HT1080 (cell line): ENCODE measurements around the gene COL5A3. TPM values are rescaled to one million over a fixed set of nuclear protein-coding genes. Genes with fewer than 3 reads are reported as not detected.
"Not testable (repeated sequence)": the region's sequence is repeated elsewhere in the genome, so short reads cannot be mapped to it uniquely, and the experiment has no call there.

Source experiments
- DNase-seq: peaks from one replicate; pipeline ENCODE4 v3.0.0-alpha.2; 2015; ENCODE audit warnings: low read depth
- total RNA-seq: library from RNA; depleted of rRNA; stranded (reverse); fragments of >200 nt; shearing (Covaris generic); gene quantifications from 2 replicates; pipeline ENCODE4 v1.2.3, GENCODE V29; 2014

The COL5A3 gene
- total RNA-seq, 1 experiment from 2014 or later = not detected

DNA sequence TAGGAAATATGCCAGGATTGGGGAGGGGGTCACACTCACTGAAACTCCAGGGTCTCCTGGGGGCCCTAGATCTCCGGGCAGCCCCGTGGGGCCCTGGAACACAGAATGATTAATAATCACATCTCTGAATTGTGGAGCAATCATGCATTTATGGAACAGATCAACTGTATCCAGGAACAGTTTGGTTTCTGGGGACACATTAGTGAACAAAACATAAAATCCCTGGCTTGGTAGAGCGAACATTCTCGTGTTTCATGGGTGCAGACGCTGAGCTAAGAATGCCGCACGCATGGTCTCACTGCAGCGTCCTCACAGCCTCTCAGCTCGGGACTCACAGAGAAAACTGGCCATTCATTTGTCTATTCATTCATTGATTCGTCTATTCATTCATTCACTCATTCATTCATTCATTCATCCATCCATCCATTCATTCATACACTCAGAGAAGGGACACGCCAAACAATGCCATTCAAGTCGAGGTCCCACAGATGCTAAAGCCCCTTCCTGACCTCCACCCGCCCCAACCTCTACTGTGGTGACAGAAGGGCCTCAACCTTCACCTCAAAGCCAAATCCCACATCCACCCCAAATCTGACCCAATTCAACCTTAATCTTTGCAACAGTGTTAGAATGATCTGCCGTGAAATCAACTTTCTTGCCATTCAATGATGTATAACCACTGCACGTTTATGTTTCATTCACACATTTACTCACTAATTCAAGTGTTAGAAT is 39.0 kb downstream of the COL5A3 start:
- DNase-seq = no peak

GRCh38 chr19:9970481-9970880 is 39.8 kb downstream of the COL5A3 start:
- no peak for DNase-seq

GRCh38 chr19:9969688-9969975 is 40.7 kb downstream of the COL5A3 start:
- no peak for DNase-seq

GRCh38 chr19:9968820-9969687 is 41.2 kb downstream of the COL5A3 start:
- DNase-seq = no peak

DNA sequence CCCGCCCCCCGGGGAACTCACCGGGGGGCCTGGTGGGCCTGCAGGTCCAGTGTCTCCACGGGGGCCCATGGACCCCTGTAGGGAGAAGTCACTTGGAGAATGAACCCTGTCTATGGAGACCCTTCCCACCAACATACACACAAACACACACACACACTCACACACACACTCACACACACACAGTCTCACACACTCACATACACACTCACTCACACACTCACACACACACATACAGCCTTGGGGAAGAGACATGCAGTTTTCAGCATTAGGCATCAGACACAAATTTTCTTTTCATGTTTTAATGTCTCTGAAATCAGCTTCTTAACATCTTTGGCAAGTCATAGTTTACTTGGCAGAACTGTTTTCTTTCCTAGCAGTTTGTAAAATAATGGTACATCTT is 43.0 kb downstream of the COL5A3 start:
- no peak for DNase-seq

DNA sequence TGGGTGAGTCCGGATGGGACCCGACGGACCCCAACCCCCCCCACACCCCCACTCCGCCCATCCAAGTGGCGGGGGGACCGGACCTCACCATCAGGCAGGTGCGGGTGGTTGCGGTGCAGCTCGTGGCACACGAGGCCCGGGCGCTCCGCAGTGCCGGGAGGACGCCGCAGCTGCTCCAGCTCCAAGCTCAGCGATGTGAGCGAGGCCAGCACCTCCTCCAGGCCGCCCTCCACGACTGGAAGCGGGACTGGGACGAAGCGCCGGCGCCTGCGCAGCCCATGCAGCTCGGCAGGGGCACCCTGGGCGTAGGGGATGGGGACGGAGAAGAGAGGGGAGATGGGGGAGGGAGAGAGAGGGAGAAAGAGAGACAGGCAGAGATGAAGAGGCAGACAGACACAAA is 43.9 kb downstream of the COL5A3 start:
- DNase-seq = no peak

DNA sequence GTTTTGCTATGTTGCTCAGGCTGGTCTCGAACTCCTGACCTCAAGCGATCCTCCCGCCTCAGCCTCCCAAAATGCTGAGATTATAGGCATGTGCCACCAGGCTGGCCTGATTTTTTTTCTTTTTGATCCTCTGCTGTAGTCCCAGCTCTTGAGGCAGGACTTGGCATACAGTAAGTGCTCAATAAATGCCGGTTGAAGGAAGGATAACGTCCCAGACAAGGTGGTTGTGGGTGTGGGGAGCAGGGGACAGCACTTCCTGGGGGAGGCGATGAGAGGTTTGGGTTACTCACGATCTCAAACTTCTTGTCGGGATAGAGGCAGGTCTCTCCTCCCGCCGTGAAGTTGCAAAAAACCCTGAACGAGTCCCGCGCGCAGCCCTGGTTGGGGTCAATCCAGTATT is 44.3 kb downstream of the COL5A3 start:
- no peak for DNase-seq

- no peak for DNase-seq
Observed at GRCh38 chr19:9962623-9963290, 47.5 kb downstream of the COL5A3 start.

DNA sequence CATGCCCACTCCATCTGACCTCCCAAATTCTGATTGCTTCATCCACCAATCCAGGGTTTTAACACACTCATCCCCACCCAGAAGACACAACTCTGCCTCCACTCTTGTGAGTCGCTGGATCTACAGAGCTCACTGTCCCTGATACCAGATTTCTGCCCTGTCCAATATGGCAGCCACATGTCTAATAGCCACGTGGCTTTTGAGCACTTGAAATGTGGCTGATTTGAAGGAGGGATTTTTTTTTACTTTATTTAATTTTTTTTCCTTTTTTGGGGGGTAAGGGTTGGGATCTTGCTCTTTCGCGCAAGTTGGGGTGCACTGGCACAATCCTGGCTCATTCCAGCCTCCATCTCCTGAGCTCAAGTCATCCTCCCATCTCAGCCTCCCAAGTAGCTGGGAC is 49.2 kb downstream of the COL5A3 start:
- DNase-seq = no peak

DNA sequence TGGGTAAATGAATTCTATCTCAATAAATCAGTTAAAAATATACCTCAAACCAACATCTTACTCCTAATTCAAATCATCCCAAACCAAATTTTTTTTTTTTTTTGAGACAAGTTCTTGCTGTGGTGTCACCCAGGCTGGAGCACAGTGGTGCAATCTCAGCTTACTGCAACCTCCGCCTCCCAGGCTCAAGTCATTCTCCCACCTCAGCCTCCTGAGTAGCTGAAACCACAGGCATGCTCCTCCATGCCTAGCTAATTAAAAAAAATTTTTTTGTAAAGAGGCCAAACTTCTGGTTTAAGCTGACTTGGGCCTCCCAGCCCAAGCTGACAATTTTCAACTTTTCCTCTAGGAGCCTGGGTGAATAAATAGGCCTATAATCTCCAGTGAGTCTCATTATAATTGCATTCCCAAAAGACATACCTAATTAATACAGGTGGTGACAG is 51.9 kb downstream of the COL5A3 start:
- DNase-seq = peak; percentile 5

GRCh38 chr19:9956956-9957355 is 53.3 kb downstream of the COL5A3 start:
- no peak for DNase-seq

- no peak for DNase-seq
Observed at GRCh38 chr19:9953802-9954542, 56.3 kb downstream of the COL5A3 start.

DNA sequence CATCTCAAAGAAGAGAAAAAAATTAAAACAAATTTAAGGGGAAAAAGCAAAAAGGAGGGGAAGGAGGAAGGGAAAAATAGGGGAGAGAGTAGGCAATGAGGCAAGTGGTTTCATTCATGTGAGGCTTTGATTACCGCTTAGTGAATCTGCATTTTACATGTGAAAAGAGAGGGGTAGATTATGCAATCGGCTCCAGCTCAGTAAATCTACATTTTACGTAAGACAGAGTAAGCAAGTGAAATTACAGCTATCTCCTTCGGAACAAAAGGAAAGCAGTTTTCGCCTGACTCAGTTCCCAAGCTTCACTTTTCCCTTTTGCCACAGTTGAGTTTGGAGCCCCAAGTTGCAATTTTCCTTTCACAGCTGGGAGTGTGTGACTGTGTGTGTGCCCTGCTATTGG is 58.0 kb downstream of the COL5A3 start:
- DNase-seq = no peak

GRCh38 chr19:9947441-9947840 is 62.9 kb downstream of the COL5A3 start:
- no peak for DNase-seq

DNA sequence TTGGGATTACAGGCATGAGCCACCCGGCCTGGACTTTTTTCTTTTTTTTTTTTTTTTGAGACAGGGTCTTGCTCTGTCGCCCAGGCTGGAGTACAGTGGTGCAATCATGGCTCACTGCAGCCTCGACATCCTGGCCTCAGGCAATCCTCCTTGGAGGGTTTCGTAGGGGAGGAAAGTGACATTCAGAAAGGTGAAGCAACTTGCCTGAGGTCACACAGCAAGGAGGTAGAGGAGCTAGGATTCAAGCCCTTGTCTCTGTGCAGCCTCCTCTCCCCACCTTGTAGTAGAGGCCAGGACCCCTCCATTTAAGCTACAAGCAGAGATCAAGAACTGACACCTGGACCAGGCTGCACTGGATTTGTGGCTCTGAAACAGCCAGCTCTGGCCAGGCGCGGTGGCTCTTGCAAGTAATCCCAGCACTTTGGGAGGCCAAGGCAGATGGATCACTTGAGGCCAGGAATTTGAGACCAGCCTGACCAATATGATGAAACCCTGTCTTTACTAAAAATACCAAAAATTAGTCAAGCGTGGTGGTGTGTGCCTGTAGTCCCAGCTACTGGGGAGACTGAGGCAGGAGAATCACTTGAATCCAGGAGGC is 63.7 kb downstream of the COL5A3 start:
- not testable (repeated sequence) for DNase-seq

DNA sequence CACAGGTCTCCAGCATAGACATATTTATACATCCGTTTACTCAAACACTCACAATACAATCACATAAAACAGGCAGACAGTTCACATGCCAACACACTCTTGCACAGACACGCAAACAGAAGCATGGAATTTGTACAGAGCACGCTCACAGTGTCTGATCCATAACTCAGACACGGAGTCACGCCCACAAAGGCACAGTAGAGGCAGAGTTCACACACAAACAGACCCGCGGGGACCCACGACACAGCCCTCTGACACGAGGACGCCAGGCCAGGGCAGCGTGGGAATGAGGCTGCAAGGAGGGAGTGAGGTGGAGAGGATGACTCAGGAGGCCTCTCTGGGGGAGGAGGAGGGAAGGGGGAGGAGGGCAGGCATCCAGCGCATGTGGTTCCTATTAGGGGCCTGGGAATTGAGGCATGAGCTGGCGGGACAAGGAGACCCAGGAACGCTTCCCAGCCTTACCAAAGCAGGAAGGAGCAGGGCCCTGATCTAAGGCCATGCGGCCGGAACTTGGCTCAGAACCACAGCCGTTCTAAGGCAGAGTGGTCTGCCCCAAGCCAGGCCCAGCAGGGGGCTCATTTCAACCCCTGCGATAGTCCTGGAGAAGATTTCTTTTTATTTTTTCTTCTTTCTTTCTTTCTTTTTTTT is 64.9 kb downstream of the COL5A3 start:
- peak; percentile 84 for DNase-seq

DNA sequence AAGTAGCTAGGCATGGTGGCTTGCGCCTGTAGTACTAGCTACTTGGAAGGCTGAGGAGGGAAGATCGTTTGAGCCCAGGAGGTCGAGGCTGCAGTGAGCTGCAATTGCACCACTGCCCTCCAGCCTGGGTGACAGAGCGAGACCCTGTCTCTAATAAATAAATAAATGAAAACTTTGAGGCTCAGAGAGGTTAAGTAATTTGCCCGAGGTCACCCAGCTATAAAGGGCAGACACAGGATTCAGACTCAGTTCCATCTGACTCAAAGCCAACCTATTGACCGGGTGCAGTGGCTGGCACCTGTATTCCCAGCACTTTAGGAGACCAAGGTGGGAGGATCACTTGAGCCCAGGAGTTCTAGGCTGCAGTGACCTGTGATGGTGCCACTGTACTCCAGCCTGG is 66.6 kb downstream of the COL5A3 start:
- DNase-seq = no peak

- DNase-seq = no peak
Observed at GRCh38 chr19:9941671-9942070, 68.6 kb downstream of the COL5A3 start.

DNA sequence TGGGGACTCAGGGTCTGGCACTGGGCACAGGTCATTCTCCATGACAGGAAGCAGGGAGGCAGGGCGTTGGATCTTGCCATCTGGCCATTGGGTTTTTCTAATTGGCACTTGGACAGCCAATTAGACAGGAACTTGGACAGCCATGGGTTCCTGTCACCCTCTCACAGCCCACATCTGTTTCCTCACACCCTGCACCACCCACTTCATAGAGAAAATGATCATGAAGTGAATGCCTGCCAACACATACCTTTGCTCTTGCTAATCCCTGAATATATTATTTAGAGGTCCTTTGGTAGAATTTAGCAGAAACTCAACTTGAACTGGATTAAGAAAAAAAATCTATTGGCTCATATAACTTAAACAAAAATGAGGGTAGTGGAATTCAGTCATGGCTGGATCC is 69.1 kb downstream of the COL5A3 start:
- no peak for DNase-seq

GRCh38 chr19:9940778-9941177 is 69.5 kb downstream of the COL5A3 start:
- DNase-seq = no peak
